Right lobe of liver (tissue), 6 donors: ENCODE data around the gene FAM163B. TPM values are rescaled to one million over a fixed set of nuclear protein-coding genes. Genes with fewer than 3 reads are reported as not detected.

ENCODE experiments used
- ATAC-seq, 4 donors: fragments of 200-7000 bp; cut with Tn5 transposase; one replicate each; pipeline ENCODE4 v1.9.1; 2020; ENCODE audit warnings: mild to moderate bottlenecking in 4 of 4, moderate library complexity in 4 of 4
- DNase-seq, 3 donors: peaks; one replicate each; pipeline ENCODE4 v3.0.0-alpha.2; 2020
- H3K27ac ChIP-seq, 3 donors: fragments of 200-600 bp; one replicate each; pipeline ENCODE4 v1.8.0; 2022
- H3K27me3 ChIP-seq, 2 donors: fragments of 200-600 bp; one replicate each; pipeline ENCODE4 v1.8.0; 2022
- H3K36me3 ChIP-seq, 4 donors: fragments of 200-600 bp; sonication (generic) in 1 of 4; one replicate each; pipeline versions ENCODE4 v1.5.1 to v1.8.0; 2017 to 2022; ENCODE audit warnings: control low read depth in 1 of 4
- H3K4me1 ChIP-seq, 4 donors: fragments of 200-600 bp; sonication (generic) in 1 of 4; one replicate each; pipeline versions ENCODE4 v1.5.1 to v1.8.0; 2017 to 2022; ENCODE audit warnings: control low read depth in 1 of 4
- H3K4me3 ChIP-seq, 3 donors: fragments of 200-600 bp; one replicate each; pipeline ENCODE4 v1.8.0; 2022
- H3K9me3 ChIP-seq, 4 donors: fragments of 200-600 bp; sonication (generic) in 1 of 4; one replicate each; pipeline versions ENCODE4 v1.5.1 to v1.8.0; 2017 to 2022; ENCODE audit warnings: control low read depth in 1 of 4
- POLR2A ChIP-seq: fragments of 450-650 bp; IDR thresholded peaks from one replicate; pipeline ENCODE4 v1.6.1; 2017; ENCODE audit warnings: antibody characterized with exemption, mild to moderate bottlenecking
- WGBS: methylation state at CpG from one replicate; pipeline ENCODE4 v1.1.6; 2018; ENCODE audit warnings: low coverage, low lambda C conversion rate; ENCODE audit not compliant: insufficient coverage; ENCODE audit errors: missing lambda C conversion rate; 5-methylcytosine and 5-hydroxymethylcytosine counted together
- intact Hi-C, 2 donors: fragments of 100-400 bp; cut with DNase I; formaldehyde crosslinking; loops; one replicate each; pipeline versions ENCODE4 v1.11.2 to v1.14.1; 2022
- total RNA-seq, 6 experiments: library from RNA; depleted of rRNA in 2 of 6; stranded (reverse); fragments of >200 nt in 2 of 6; fragmentation: NEBNext Ultra II Directional in 3 of 6; extraction: Animal tissue kit (Norgen Biotek cat#: 25700) in 3 of 6; gene quantifications; one replicate each; pipeline versions ENCODE4 v1.1.0 to v1.2.4, GENCODE V29; 2016 to 2023
- TF ChIP-seq, protein P1 (sequence below), 4 donors: fragments of 200-600 bp in 3 of 4; fragments of 450-650 bp in 1 of 4; IDR thresholded peaks; one replicate each; pipeline versions ENCODE4 v1.5.1 to v1.8.0; 2016 to 2022; ENCODE audit warnings: antibody characterized with exemption in 4 of 4, mild to moderate bottlenecking in 2 of 4
- donor health status: DM: no; HTN: yes; CAD: no.
- donor health status: DM: no; HTN: no; CAD: no.
- donor health status: DM: no; HTN: no; CAD: no.
- donor health status: DM: no; HTN: yes; CAD: no.
- donor health status: DM: no; HTN: yes; CAD: no.

FAM163B gene
- total RNA-seq, 6 experiments from 2014 or later, result 1.6 to 5.8 (median 3.0) TPM

DNA sequence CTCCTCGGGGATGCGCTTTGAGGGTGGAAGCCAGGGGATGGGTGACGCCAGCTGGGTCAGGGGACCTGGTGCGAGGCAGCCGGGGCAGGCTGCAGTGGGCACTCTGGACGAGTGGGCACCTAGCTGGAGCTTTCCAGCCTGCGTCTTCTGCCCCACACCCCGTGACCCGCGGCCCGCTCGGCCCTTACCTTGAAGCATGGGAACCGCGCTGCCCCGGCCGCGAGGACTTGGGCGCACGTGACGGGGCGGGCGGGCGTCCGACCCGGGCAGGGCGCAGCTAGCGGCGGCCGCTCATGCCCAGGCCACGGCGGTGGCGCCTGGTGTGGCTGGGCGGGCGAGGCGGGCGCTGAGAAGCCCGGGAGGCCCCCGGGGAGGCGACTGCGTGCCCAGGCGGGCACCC is 300 bp downstream of the FAM163B start:
- Histone ChIP-seq H3K9me3 (no peaks in the 10 kb centered on the region), H3K36me3 (no peaks in the 10 kb centered on the region), H3K4me3 (no peak overlapping the region), H3K27ac (no peak overlapping the region), H3K4me1 (no peaks in the 10 kb centered on the region), H3K27me3 (peaks cover 0 to 3% of the 10 kb centered on the region in 2 donors)
- no peak for DNase-seq
- no peak for TF ChIP-seq POLR2A
- TF ChIP-seq, protein P1, sequence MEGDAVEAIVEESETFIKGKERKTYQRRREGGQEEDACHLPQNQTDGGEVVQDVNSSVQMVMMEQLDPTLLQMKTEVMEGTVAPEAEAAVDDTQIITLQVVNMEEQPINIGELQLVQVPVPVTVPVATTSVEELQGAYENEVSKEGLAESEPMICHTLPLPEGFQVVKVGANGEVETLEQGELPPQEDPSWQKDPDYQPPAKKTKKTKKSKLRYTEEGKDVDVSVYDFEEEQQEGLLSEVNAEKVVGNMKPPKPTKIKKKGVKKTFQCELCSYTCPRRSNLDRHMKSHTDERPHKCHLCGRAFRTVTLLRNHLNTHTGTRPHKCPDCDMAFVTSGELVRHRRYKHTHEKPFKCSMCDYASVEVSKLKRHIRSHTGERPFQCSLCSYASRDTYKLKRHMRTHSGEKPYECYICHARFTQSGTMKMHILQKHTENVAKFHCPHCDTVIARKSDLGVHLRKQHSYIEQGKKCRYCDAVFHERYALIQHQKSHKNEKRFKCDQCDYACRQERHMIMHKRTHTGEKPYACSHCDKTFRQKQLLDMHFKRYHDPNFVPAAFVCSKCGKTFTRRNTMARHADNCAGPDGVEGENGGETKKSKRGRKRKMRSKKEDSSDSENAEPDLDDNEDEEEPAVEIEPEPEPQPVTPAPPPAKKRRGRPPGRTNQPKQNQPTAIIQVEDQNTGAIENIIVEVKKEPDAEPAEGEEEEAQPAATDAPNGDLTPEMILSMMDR (IDR thresholded peaks at IDR 0.05), result no peak
- intact Hi-C loops, result no loop called here
- ATAC-seq, result no peak
- 32% methylated on average over 3 of the region's 41 CpGs for WGBS

DNA sequence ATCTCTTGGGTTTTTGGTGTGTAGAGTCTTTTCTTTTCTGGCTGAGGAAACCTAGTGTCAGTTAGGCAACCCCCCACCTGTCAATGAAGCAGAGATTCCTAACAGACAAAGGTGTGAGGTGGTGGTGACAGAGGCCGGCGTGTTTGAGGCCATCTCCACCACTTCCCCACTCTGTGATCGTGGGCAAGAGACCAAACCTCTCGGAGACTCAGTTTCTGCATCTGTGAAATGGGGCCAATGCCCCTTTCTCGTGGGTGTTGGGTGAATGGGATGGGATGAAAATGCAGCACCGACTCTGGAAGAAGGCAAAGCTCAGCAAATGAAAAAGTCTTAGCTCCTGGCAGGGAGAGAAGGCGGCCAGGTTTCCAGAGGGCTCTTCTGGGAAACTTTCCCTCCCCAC is 807 bp downstream of the FAM163B start:
- no peaks in the 10 kb centered on the region for H3K9me3 ChIP-seq
- no peak for ATAC-seq
- no peak for DNase-seq
- H3K36me3 ChIP-seq, result no peaks in the 10 kb centered on the region
- intact Hi-C loops, result no loop called here
- H3K4me3 ChIP-seq, result no peak overlapping the region
- no peaks in the 10 kb centered on the region for H3K4me1 ChIP-seq
- no peak overlapping the region for H3K27ac ChIP-seq
- peaks cover 0 to 3% of the 10 kb centered on the region in 2 donors for H3K27me3 ChIP-seq
- 40% methylated on average over 4 of the region's 7 CpGs for WGBS
- TF ChIP-seq, protein P1 (IDR thresholded peaks at IDR 0.05), result no peak
- TF ChIP-seq POLR2A, result no peak

DNA sequence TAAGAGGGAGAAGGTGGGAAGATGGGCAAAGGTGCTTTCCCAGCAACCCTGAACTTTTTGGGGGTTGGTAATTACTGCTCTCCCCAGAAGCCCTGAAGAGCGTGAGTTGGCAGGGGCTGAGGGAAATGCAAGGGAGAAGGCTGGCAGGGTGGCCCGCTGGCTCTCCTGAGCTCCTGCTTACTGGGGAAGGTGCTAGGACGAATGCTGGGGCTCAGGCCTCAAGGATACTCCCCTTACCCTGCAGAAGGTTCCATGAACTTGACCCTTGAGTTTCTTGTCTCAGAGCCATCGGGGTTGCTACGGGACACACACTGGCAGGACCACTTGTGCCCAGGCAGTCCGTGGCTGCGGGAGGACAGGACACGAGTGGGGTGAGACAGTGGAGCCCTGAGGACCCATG is 1.2 kb downstream of the FAM163B start:
- Histone ChIP-seq H3K36me3 (no peaks in the 10 kb centered on the region), H3K27me3 (peaks cover 0 to 3% of the 10 kb centered on the region in 2 donors), H3K9me3 (no peaks in the 10 kb centered on the region), H3K27ac (no peak overlapping the region), H3K4me1 (no peaks in the 10 kb centered on the region), H3K4me3 (no peak overlapping the region)
- 45% methylated on average over 4 of the region's 8 CpGs for whole genome bisulfite sequencing
- ATAC-seq, result no peak
- no peak for DNase-seq
- intact Hi-C loops, result no loop called here
- TF ChIP-seq, protein P1 (IDR thresholded peaks at IDR 0.05), result no peak
- no peak for TF ChIP-seq POLR2A

DNA sequence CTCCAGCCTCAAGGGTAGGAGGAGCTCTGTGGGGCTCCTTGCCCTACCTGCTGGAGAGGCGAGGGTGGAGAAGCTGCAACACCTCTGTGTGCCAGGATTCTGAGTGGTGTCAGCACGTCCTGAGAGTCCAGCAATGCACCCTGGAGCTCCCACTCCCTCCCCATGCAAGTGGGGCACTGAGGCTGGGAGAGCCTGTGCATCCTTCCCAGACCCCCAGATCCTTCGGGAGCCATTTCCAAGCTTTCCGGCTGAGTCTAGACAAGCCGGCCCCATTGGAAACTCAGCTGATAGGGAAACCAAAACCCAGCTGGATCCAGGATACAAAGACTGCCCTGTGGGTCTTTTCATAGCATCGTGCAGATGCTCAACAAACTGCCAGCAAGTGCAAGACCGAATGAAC is 1.8 kb downstream of the FAM163B start:
- peaks cover 0 to 3% of the 10 kb centered on the region in 2 donors for H3K27me3 ChIP-seq
- no peaks in the 10 kb centered on the region for H3K36me3 ChIP-seq
- ATAC-seq, result no peak
- peak in 1 of 3 donors; percentile 8 for DNase-seq
- intact Hi-C loops, result no loop called here
- H3K27ac ChIP-seq, result no peak overlapping the region
- TF ChIP-seq POLR2A, result no peak
- TF ChIP-seq, protein P1 (IDR thresholded peaks at IDR 0.05), result no peak
- H3K4me3 ChIP-seq, result no peak overlapping the region
- no CpG with 5 or more reads among the region's 7 CpGs for WGBS
- H3K4me1 ChIP-seq, result no peaks in the 10 kb centered on the region
- H3K9me3 ChIP-seq, result no peaks in the 10 kb centered on the region

DNA sequence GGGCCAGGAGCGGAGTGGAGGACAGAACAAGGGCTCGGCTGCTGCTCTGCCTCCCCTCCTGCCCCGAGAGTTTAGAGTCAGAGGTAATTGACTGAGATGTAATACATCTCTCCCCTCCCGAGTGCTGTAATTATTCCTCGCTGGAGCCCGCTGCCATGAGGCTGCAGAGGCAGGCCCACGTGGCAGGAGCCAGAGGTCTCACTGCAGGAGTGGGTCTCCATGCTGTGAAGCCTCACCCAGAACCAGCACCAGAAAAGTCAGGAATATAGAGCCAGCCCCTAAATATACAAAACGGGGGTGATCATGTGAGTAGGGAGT is 2.5 kb downstream of the FAM163B start:
- no peak for ATAC-seq
- H3K27ac ChIP-seq, result no peak overlapping the region
- no peaks in the 10 kb centered on the region for H3K36me3 ChIP-seq
- peaks cover 0 to 3% of the 10 kb centered on the region in 2 donors for H3K27me3 ChIP-seq
- TF ChIP-seq, protein P1 (IDR thresholded peaks at IDR 0.05), result no peak
- TF ChIP-seq POLR2A, result no peak
- no peak overlapping the region for H3K4me3 ChIP-seq
- H3K9me3 ChIP-seq, result no peaks in the 10 kb centered on the region
- intact Hi-C loops, result no loop called here
- no peak for DNase-seq
- H3K4me1 ChIP-seq, result no peaks in the 10 kb centered on the region
- WGBS, result no CpG with 5 or more reads among the region's 8 CpGs
